Heart left ventricle (tissue), 16 donors: ENCODE data around the gene BHLHA15. TPM values are rescaled to one million over a fixed set of nuclear protein-coding genes. Genes with fewer than 3 reads are reported as not detected.

Experiments used
- ATAC-seq, 4 donors: fragments of 200-7000 bp; cut with Tn5 transposase; one replicate each; pipeline ENCODE4 v1.9.1; 2020 to 2022; ENCODE audit warnings: moderate library complexity in 4 of 4, mild to moderate bottlenecking in 3 of 4, moderate number of reproducible peaks in 1 of 4
- DNase-seq, 5 donors: peaks; one replicate each; pipeline ENCODE4 v3.0.0-alpha.2; 2020
- H3K27ac ChIP-seq, 12 donors: fragments of 200-600 bp; sonication (generic) in 4 of 12; one replicate each; pipeline versions ENCODE4 v1.5.0 to v1.8.0; 2016 to 2022; ENCODE audit warnings: mild to moderate bottlenecking in 2 of 12
- H3K27me3 ChIP-seq, 9 donors: fragments of 200-600 bp; sonication (generic) in 2 of 9; one replicate each; pipeline versions ENCODE4 v1.5.1 to v1.8.0; 2016 to 2022; ENCODE audit warnings: mild to moderate bottlenecking in 3 of 9
- H3K36me3 ChIP-seq, 9 donors: fragments of 200-600 bp; sonication (generic) in 2 of 9; one replicate each; pipeline versions ENCODE4 v1.5.0 to v1.8.0; 2018 to 2022; ENCODE audit warnings: mild to moderate bottlenecking in 2 of 9
- H3K4me1 ChIP-seq, 12 donors: fragments of 200-600 bp; sonication (generic) in 4 of 12; one replicate each; pipeline versions ENCODE4 v1.5.0 to v1.8.0; 2016 to 2022; ENCODE audit warnings: mild to moderate bottlenecking in 3 of 12
- H3K4me3 ChIP-seq, 12 donors: fragments of 200-600 bp; sonication (generic) in 4 of 12; one replicate each; pipeline versions ENCODE4 v1.5.0 to v1.8.0; 2017 to 2022; ENCODE audit warnings: mild to moderate bottlenecking in 9 of 12, moderate library complexity in 4 of 12
- H3K9me3 ChIP-seq, 12 donors: fragments of 200-600 bp; sonication (generic) in 4 of 12; one replicate each; pipeline versions ENCODE4 v1.5.0 to v1.8.0; 2016 to 2022; ENCODE audit warnings: mild to moderate bottlenecking in 1 of 12
- POLR2A ChIP-seq, 2 donors: fragments of 450-650 bp; IDR thresholded peaks; one replicate each; pipeline ENCODE4 v1.6.1; 2017; ENCODE audit warnings: antibody characterized with exemption in 2 of 2, mild to moderate bottlenecking in 2 of 2, moderate library complexity in 2 of 2
- WGBS, 4 donors: extraction: QIAGEN DNeasy Blood & Tissue Kit in 2 of 4; methylation state at CpG; one replicate each; pipeline versions ENCODE4 v1.1.5 to v1.1.7; 2013 to 2018; 5-methylcytosine and 5-hydroxymethylcytosine counted together
- intact Hi-C, 10 donors: fragments of 100-400 bp; cut with DNase I; formaldehyde crosslinking; loops; one replicate each; pipeline versions ENCODE4 v1.11.1 to v1.14.2; 2022
- polyA plus RNA-seq, 2 donors: library from polyadenylated mRNA; stranded (reverse); fragments of 200-250 nt; gene quantifications; one replicate each; pipeline ENCODE4 v1.2.3, GENCODE V29; 2013
- total RNA-seq, 9 donors: library from RNA; depleted of rRNA in 2 of 9; stranded (reverse); fragments of >200 nt in 2 of 9; fragmentation: NEBNext Ultra II Directional in 3 of 9; extraction: Animal tissue kit (Norgen Biotek cat#: 25700) in 3 of 9; gene quantifications; one replicate each; pipeline versions ENCODE4 v1.1.0 to v1.2.4, GENCODE V29; 2016 to 2023
- TF ChIP-seq, protein P1 (sequence below), 12 donors: fragments of 200-600 bp; sonication (generic) in 4 of 12; IDR thresholded peaks; one replicate each; pipeline versions ENCODE4 v1.5.0 to v1.8.0; 2018 to 2022; ENCODE audit warnings: antibody characterized with exemption in 12 of 12, mild to moderate bottlenecking in 5 of 12
- donor health status: ischemic (EF 13 %, LVEDD 7.1; RV severe dilation, severe dysfunction).
- donor health status: healthy with polysubstance abuse.
- donor health status: DM: no; HTN: yes; CAD: no.
- donor health status: DM: no; HTN: no; CAD: no.
- donor health status: ischemic (EF 25% LVEDD 6.9; RV normal size, moderate dysfunction).
- donor health status: ischemic (EF 25% LVEDD 5.7; RV mildly dilated, moderate dysfunction).
- donor health status: healthy.
- donor health status: DM: yes; HTN: yes; CAD: no.
- donor health status: ischemic (EF 35%, LVEDD 5.7; RV mildly dilated, moderate dysfunction).
- donor health status: nonischemic (EF 11% LVEDD 7.7; RV severe dilation, severe dysfunction).
- donor health status: DM: yes; HTN: yes; CAD: no.
- donor health status: PGD.
- donor health status: ischemic (EF 29% LVEDD 5.4; RV normal size, mild dysfunction).
- donor health status: nonischemic (EF 23%, LVEDD 6.1; RV moderate dilation, normal function).

Gene BHLHA15
- total and polyA plus RNA-seq, 11 donors = 0.26 to 1.3 (median 0.61) TPM; not detected in 8

DNA sequence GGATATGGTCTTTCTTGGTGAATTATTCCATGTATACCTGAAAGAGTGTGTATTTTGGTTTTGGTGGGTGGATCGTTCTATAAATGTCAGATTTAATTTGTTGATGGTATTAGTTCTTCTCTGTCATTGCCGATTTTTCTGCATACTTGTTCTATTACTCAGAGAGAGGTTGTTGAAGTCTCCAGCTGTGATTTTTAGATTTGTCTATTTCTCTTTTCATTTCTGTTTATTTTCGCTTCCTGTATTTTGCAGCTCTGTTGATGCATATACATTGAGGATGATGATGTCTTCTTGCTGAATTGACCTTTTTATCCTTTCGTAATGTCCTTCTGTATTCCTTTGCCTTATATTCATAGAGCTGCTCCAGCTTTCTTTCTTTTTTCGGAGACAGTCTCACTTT, 12.1 kb upstream of the BHLHA15 start:
- no peaks in the 10 kb centered on the region for H3K27me3 ChIP-seq
- ATAC-seq (no peak), DNase-seq (no peak)
- H3K9me3 ChIP-seq = peaks cover 0 to 21% (median 0%) of the 10 kb centered on the region in 12 donors
- no peak overlapping the region for H3K4me3 ChIP-seq
- no peak for TF ChIP-seq POLR2A (IDR thresholded peaks at IDR 0.05)
- TF ChIP-seq, protein P1, sequence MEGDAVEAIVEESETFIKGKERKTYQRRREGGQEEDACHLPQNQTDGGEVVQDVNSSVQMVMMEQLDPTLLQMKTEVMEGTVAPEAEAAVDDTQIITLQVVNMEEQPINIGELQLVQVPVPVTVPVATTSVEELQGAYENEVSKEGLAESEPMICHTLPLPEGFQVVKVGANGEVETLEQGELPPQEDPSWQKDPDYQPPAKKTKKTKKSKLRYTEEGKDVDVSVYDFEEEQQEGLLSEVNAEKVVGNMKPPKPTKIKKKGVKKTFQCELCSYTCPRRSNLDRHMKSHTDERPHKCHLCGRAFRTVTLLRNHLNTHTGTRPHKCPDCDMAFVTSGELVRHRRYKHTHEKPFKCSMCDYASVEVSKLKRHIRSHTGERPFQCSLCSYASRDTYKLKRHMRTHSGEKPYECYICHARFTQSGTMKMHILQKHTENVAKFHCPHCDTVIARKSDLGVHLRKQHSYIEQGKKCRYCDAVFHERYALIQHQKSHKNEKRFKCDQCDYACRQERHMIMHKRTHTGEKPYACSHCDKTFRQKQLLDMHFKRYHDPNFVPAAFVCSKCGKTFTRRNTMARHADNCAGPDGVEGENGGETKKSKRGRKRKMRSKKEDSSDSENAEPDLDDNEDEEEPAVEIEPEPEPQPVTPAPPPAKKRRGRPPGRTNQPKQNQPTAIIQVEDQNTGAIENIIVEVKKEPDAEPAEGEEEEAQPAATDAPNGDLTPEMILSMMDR (IDR thresholded peaks at IDR 0.05) = no peak
- intact Hi-C loops = no loop called here
- 90 to 96% (median 95%) methylated on average over 5 of the region's 5 CpGs for WGBS, 4 donors
- H3K4me1 ChIP-seq = peaks cover 0 to 14% (median 0%) of the 10 kb centered on the region in 12 donors
- no peak overlapping the region for H3K27ac ChIP-seq
- peaks cover 0 to 60% (median 31%) of the 10 kb centered on the region in 9 donors for H3K36me3 ChIP-seq

DNA sequence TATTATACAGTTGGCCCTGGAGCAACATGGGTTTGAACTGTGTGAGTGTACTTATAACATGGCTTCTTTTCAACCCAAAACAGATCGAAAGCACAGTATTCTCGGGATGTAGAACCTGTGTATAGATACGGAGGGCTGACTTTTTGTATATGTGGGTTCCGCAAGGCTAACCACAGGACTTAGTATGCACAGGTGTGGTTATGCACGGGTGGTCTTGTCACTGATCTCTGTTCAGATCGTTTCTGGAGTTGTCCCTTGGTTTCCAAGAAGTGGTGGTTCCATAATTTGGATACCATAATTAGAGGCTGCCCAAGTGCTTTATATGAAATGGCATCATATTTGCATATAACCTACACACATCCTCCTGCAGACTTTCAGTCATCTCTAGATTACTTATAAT, 10.9 kb upstream of the BHLHA15 start:
- Histone ChIP-seq H3K4me3 (no peak overlapping the region), H3K27ac (no peak overlapping the region), H3K36me3 (peaks cover 0 to 60% (median 31%) of the 10 kb centered on the region in 9 donors), H3K4me1 (peaks cover 0 to 14% (median 0%) of the 10 kb centered on the region in 12 donors), H3K27me3 (no peaks in the 10 kb centered on the region), H3K9me3 (peaks cover 0 to 21% (median 0%) of the 10 kb centered on the region in 12 donors)
- no peak for TF ChIP-seq POLR2A (IDR thresholded peaks at IDR 0.05)
- TF ChIP-seq, protein P1 (IDR thresholded peaks at IDR 0.05) = no peak
- ATAC-seq (no peak), DNase-seq (no peak)
- 84 to 94% (median 91%) methylated on average over 6 of the region's 6 CpGs for WGBS, 4 donors
- intact Hi-C loops = no loop called here

DNA sequence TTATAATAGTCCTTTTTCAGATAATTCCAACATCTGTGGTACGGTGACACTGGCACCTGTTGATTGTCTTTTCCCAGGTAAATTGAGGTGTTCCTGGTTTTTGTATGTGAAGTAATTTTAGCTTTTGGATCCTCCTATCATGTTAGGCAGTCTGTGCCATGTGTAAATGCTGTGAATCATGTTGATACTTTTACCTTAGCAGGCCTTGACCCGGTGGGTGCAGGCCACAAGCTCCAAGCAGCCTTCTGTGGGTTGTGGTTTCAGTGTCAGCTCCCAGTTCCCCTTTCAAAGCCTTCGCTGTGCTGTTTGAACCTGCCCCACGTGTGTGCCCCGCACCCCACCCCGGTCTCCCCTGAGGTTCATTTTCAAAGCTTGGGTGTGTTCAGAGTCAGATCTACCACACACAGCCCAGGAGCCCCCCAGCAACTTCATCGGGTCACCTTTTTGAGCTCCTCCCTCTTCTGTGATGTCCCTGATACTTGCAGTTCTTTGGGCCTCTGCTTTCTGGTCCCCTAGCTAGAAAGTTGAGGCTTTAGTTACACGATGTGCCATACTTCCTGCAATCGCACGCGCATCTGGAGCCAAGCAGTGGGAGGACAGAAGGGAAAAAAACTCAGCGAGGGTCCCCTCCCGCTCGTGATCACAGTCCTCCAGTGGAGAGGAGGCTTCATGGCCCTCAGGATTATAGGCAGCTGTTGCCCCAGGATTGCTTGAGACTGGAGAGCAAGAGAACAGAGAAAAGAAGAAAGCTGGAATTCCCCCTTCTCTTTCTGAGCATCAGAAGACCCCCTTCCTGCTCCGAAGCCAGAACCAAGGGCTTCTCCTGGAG, 8.7 kb upstream of the BHLHA15 start:
- Histone ChIP-seq H3K36me3 (peaks cover 0 to 63% (median 43%) of the 10 kb centered on the region in 9 donors), H3K4me1 (peaks cover 0 to 14% (median 0%) of the 10 kb centered on the region in 12 donors), H3K27me3 (no peaks in the 10 kb centered on the region), H3K27ac (no peak overlapping the region), H3K9me3 (peaks cover 0 to 20% (median 0%) of the 10 kb centered on the region in 12 donors), H3K4me3 (no peak overlapping the region)
- DNase-seq (peak in 1 of 5 donors; percentile 42), ATAC-seq (no peak)
- 74 to 87% (median 83%) methylated on average over 14 to 15 of the region's 15 CpGs for WGBS, 4 donors
- intact Hi-C loops = no loop called here
- TF ChIP-seq POLR2A (IDR thresholded peaks at IDR 0.05) = no peak
- TF ChIP-seq, protein P1 (IDR thresholded peaks at IDR 0.05) = no peak

DNA sequence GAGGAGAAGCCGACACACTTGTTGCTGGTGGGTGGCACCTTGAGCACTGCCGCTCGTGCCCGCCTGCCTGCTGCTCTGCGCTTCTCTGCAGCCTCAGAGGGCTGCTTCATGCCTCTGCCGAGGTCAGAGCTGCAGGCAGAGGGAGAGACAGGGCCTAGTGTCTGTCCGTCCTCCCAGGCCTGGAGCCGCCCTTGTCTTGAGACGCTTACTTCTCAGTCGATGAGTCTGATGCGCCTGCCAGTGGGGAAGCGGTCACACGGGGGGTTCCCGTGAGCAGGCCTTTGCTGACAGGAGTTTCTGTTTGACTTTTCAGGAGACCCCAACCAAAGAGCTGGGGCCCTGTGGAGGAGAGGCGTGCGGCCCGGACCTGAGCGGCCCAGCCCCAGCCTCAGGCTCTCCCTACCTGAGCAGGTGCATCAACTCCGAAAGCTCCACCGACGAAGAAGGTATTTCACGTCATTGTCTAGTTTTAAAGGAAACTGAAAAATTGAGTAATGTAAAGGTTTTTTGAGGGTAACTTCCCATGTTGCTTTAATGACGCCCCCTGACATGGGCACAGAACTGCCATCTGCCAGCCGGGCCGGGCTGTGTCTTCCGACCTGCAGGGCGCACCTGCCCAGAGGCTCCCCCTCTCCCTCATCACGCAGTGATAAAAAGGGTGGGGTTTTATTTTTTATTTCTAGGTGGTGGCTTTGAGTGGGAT, 7.8 kb upstream of the BHLHA15 start:
- 92 to 96% (median 94%) methylated on average over 21 to 28 of the region's 28 CpGs for WGBS, 4 donors
- no peak overlapping the region for H3K27ac ChIP-seq
- no peak overlapping the region for H3K4me3 ChIP-seq
- peak in 1 of 5 donors; percentile 42 for DNase-seq
- peaks cover 0 to 69% (median 44%) of the 10 kb centered on the region in 9 donors for H3K36me3 ChIP-seq
- peak in 1 of 4 donors; percentile 33 for ATAC-seq
- H3K27me3 ChIP-seq = no peaks in the 10 kb centered on the region
- H3K4me1 ChIP-seq = peaks cover 0 to 14% (median 0%) of the 10 kb centered on the region in 12 donors
- TF ChIP-seq, protein P1 (IDR thresholded peaks at IDR 0.05) = no peak
- TF ChIP-seq POLR2A (IDR thresholded peaks at IDR 0.05) = no peak
- intact Hi-C loops = no loop called here
- peaks cover 0 to 12% (median 0%) of the 10 kb centered on the region in 12 donors for H3K9me3 ChIP-seq
